Glutamatergic neuron (in vitro differentiated cells): ENCODE measurements around the gene TMX2. TPM values are rescaled to one million over a fixed set of nuclear protein-coding genes. Genes with fewer than 3 reads are reported as not detected.

ENCODE experiments used
- DNase-seq: peaks from one replicate; pipeline ENCODE4 v3.0.0; 2022
- H3K27ac Mint-ChIP-seq: one replicate; pipeline ENCODE4 v1.8.0; 2020; ENCODE audit warnings: mild to moderate bottlenecking, mixed read lengths, inconsistent platforms; ENCODE audit not compliant: unreplicated experiment
- H3K27me3 Mint-ChIP-seq: one replicate; pipeline ENCODE4 v1.8.0; 2020; ENCODE audit warnings: mild to moderate bottlenecking, moderate library complexity, mixed read lengths, inconsistent platforms; ENCODE audit not compliant: unreplicated experiment
- H3K36me3 Mint-ChIP-seq: one replicate; pipeline ENCODE4 v1.8.0; 2020; ENCODE audit warnings: mild to moderate bottlenecking, mixed read lengths, inconsistent platforms; ENCODE audit not compliant: unreplicated experiment
- H3K4me1 Mint-ChIP-seq: one replicate; pipeline ENCODE4 v1.8.0; 2020; ENCODE audit warnings: mild to moderate bottlenecking, low read depth, mixed read lengths, inconsistent platforms; ENCODE audit not compliant: unreplicated experiment
- H3K4me3 Mint-ChIP-seq: one replicate; pipeline ENCODE4 v1.8.0; 2020; ENCODE audit warnings: mild to moderate bottlenecking, mixed read lengths, inconsistent platforms; ENCODE audit not compliant: unreplicated experiment
- H3K9me3 Mint-ChIP-seq: one replicate; pipeline ENCODE4 v1.8.0; 2020; ENCODE audit warnings: mild to moderate bottlenecking, moderate library complexity, mixed read lengths, inconsistent platforms; ENCODE audit not compliant: unreplicated experiment
- CTCF ChIP-seq: fragments of 200-600 bp; sonication (generic); IDR thresholded peaks from one replicate; pipeline ENCODE4 v1.5.0; 2021; ENCODE audit not compliant: partially characterized antibody, unreplicated experiment
- total RNA-seq: library from RNA; stranded (reverse); fragmentation: NEBNext Ultra II Directional; extraction: Animal tissue kit (Norgen Biotek cat#: 25700); gene quantifications from one replicate; pipeline ENCODE4 v1.2.1, GENCODE V29; 2021; ENCODE audit not compliant: unreplicated experiment

TMX2 gene
- total RNA-seq, 1 donor from 2014 or later = 94.5 TPM

GRCh38 chr11:57779276-57779675, 66.9 kb downstream of the TMX2 start:
- peaks cover 6% of the 10 kb centered on the region for H3K27me3 Mint-ChIP-seq
- no peak for TF ChIP-seq CTCF
- DNase-seq = no peak
- H3K4me1 Mint-ChIP-seq = peaks cover 67% of the 10 kb centered on the region
- H3K4me3 Mint-ChIP-seq = peak overlapping the region; percentile 76
- peaks cover 2% of the 10 kb centered on the region for H3K9me3 Mint-ChIP-seq
- peak overlapping the region; percentile 88 for H3K27ac Mint-ChIP-seq
- H3K36me3 Mint-ChIP-seq = no peaks in the 10 kb centered on the region

DNA sequence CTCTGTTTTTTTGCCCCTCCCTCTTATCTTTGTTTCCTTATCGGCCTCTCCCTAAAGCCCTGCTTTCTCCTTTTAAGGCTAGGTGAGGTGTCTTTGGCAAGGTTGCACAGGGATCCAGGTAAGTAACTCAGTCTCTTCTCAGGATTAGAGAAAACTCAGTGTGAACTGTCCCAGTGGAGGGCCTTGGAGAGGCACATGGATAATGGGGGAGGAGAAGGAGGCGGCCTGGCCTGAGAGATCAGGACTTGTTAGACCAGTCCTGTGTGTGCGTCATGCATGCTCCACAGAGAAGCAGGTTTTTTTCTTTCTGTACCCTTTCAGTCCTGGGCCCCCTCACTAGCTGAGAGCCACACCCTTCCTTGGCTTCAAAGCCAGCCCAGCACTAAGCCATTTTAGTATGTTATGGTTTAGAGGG, 69.1 kb downstream of the TMX2 start:
- TF ChIP-seq CTCF = no peak
- no peaks in the 10 kb centered on the region for H3K36me3 Mint-ChIP-seq
- peak overlapping the region; percentile 53 for H3K4me3 Mint-ChIP-seq
- H3K27me3 Mint-ChIP-seq = peaks cover 7% of the 10 kb centered on the region
- peaks cover 2% of the 10 kb centered on the region for H3K9me3 Mint-ChIP-seq
- no peak for DNase-seq
- H3K4me1 Mint-ChIP-seq = peaks cover 48% of the 10 kb centered on the region
- H3K27ac Mint-ChIP-seq = peak overlapping the region; percentile 56

DNA sequence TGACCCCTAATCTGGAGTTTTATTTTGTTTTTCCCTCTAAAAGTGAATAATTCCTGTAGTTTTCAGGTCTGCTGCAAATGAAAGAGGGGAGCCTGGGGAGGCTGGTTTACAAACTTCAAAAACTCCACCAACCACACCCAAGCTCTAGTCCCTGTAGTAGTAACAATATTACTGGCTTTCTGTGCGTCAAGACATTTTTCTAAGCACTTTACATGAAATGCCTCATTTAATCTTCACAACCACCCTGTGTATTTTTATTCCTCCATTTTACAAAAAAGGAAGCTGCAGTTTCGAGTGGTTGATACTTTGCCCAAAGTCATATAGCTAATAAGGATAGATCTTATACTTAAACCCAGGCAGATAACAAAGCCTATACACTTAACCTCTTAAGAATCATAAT, 72.7 kb downstream of the TMX2 start:
- no peaks in the 10 kb centered on the region for H3K36me3 Mint-ChIP-seq
- H3K27ac Mint-ChIP-seq = no peak overlapping the region
- no peak overlapping the region for H3K4me3 Mint-ChIP-seq
- DNase-seq = no peak
- H3K9me3 Mint-ChIP-seq = peaks cover 2% of the 10 kb centered on the region
- TF ChIP-seq CTCF = no peak
- H3K27me3 Mint-ChIP-seq = peaks cover 5% of the 10 kb centered on the region
- H3K4me1 Mint-ChIP-seq = peaks cover 37% of the 10 kb centered on the region

GRCh38 chr11:57786436-57786835, 74.0 kb downstream of the TMX2 start:
- H3K27ac Mint-ChIP-seq = no peak overlapping the region
- peaks cover 2% of the 10 kb centered on the region for H3K9me3 Mint-ChIP-seq
- peaks cover 3% of the 10 kb centered on the region for H3K27me3 Mint-ChIP-seq
- peaks cover 35% of the 10 kb centered on the region for H3K4me1 Mint-ChIP-seq
- H3K36me3 Mint-ChIP-seq = no peaks in the 10 kb centered on the region
- no peak overlapping the region for H3K4me3 Mint-ChIP-seq
- TF ChIP-seq CTCF = no peak
- no peak for DNase-seq

- H3K9me3 Mint-ChIP-seq = peaks cover 2% of the 10 kb centered on the region
- H3K4me3 Mint-ChIP-seq = no peak overlapping the region
These were observed 74.7 kb downstream of the TMX2 start for GRCh38 chr11:57787006-57787604.

More at GRCh38 chr11:57787006-57787604, 74.7 kb downstream of the TMX2 start:
- TF ChIP-seq CTCF = no peak
- Mint-ChIP-seq H3K27ac (no peak overlapping the region), H3K4me1 (peaks cover 32% of the 10 kb centered on the region), H3K36me3 (no peaks in the 10 kb centered on the region), H3K27me3 (peaks cover 3% of the 10 kb centered on the region)
- DNase-seq = no peak
